KMS-11 (cell line): ENCODE measurements around the gene EIF1.

Source experiments
- H2AFZ ChIP-seq: fragments of 200-600 bp; sonication (generic); 2 replicates; pipeline ENCODE4 v1.6.1; 2016; ENCODE audit warnings: antibody characterized with exemption, mixed run types, low read depth
- H3K27ac ChIP-seq: fragments of 200-600 bp; sonication (generic); 2 replicates; pipeline ENCODE4 v1.6.1; 2016; ENCODE audit warnings: mild to moderate bottlenecking, mixed run types
- H3K27me3 ChIP-seq: fragments of 200-600 bp; sonication (generic); 2 replicates; pipeline ENCODE4 v1.6.1; 2017; ENCODE audit warnings: mild to moderate bottlenecking, low read depth, mixed run types, moderate library complexity; ENCODE audit not compliant: insufficient read depth
- H3K36me3 ChIP-seq: fragments of 200-600 bp; sonication (generic); 2 replicates; pipeline ENCODE4 v1.6.1; 2017; ENCODE audit warnings: mild to moderate bottlenecking, mixed run types; ENCODE audit not compliant: insufficient read depth
- H3K4me1 ChIP-seq: fragments of 200-600 bp; sonication (generic); 2 replicates; pipeline ENCODE4 v1.6.1; 2016; ENCODE audit warnings: mild to moderate bottlenecking, low read depth, mixed run types; ENCODE audit not compliant: poor library complexity, severe bottlenecking
- H3K4me2 ChIP-seq: fragments of 200-600 bp; sonication (generic); 2 replicates; pipeline ENCODE4 v1.7.0; 2016; ENCODE audit warnings: mild to moderate bottlenecking, mixed run types
- H3K4me3 ChIP-seq: fragments of 200-600 bp; sonication (generic); IDR thresholded peaks from 2 replicates; pipeline ENCODE4 v1.6.1; 2017; ENCODE audit warnings: low read depth, low read length, mixed read lengths; ENCODE audit not compliant: insufficient read depth
- H3K79me2 ChIP-seq: fragments of 200-600 bp; sonication (generic); 2 replicates; pipeline ENCODE4 v1.6.1; 2016; ENCODE audit warnings: low read depth, mixed run types; ENCODE audit not compliant: insufficient read depth
- H3K9ac ChIP-seq: fragments of 200-600 bp; sonication (generic); 2 replicates; pipeline ENCODE4 v1.6.1; 2016; ENCODE audit warnings: mild to moderate bottlenecking, mixed run types
- H4K20me1 ChIP-seq: fragments of 200-600 bp; sonication (generic); 2 replicates; pipeline ENCODE4 v1.6.1; 2016; ENCODE audit warnings: mild to moderate bottlenecking, mixed run types; ENCODE audit not compliant: insufficient read depth
- CTCF ChIP-seq: fragments of 200-600 bp; sonication (generic); conservative IDR thresholded peaks from 2 replicates; pipeline ENCODE4 v1.6.1; 2017; ENCODE audit warnings: low read depth, mild to moderate bottlenecking, antibody characterized with exemption, low read length, moderate library complexity, mixed read lengths

EIF1 gene

GRCh38 chr17:41707803-41708669 lies 19.4 kb downstream of the EIF1 start:
- Histone ChIP-seq H3K4me2 (no peak overlapping the region), H3K36me3 (no peaks in the 10 kb centered on the region), H3K4me1 (no peaks in the 10 kb centered on the region), H4K20me1 (no peaks in the 10 kb centered on the region), H3K27me3 (no peaks in the 10 kb centered on the region), H3K79me2 (no peaks in the 10 kb centered on the region), H3K9ac (no peak overlapping the region), H3K27ac (no peak overlapping the region), H2AFZ (no peak overlapping the region), H3K4me3 (no peak overlapping the region)
- TF ChIP-seq CTCF, result no peak

- H3K9ac ChIP-seq, result no peak overlapping the region
- H3K27me3 ChIP-seq, result no peaks in the 10 kb centered on the region
- no peaks in the 10 kb centered on the region for H3K36me3 ChIP-seq
- no peaks in the 10 kb centered on the region for H3K4me1 ChIP-seq
- H3K27ac ChIP-seq, result no peak overlapping the region
- no peak overlapping the region for H3K4me3 ChIP-seq
- no peaks in the 10 kb centered on the region for H3K79me2 ChIP-seq
- H2AFZ ChIP-seq, result no peak overlapping the region
- no peak for TF ChIP-seq CTCF
- no peaks in the 10 kb centered on the region for H4K20me1 ChIP-seq
- no peak overlapping the region for H3K4me2 ChIP-seq
These were observed 21.9 kb downstream of the EIF1 start for GRCh38 chr17:41710472-41711090.

GRCh38 chr17:41711669-41712400 lies 23.1 kb downstream of the EIF1 start, which contains the start of gene GAST:
Gene GAST (plus strand): TSS chr17:41712331. CDS start chr17:41715437, 3,106 bp downstream.
- no peaks in the 10 kb centered on the region for H4K20me1 ChIP-seq
- H3K27me3 ChIP-seq, result peaks cover under 1% of the 10 kb centered on the region; the same call in 1 of the 2 replicates
- TF ChIP-seq CTCF, result no peak
- H2AFZ ChIP-seq, result no peak within 1 kb of the TSS
- no peak within 1 kb of the TSS for H3K4me3 ChIP-seq
- no peak within 1 kb of the TSS for H3K9ac ChIP-seq
- H3K4me2 ChIP-seq, result no peak within 1 kb of the TSS
- no peaks in the 10 kb centered on the region for H3K4me1 ChIP-seq
- H3K27ac ChIP-seq, result no peak within 1 kb of the TSS
- no peaks in the 10 kb centered on the region for H3K79me2 ChIP-seq
- no peaks in the 10 kb centered on the region for H3K36me3 ChIP-seq

GRCh38 chr17:41717408-41718286 lies 29.0 kb downstream of the EIF1 start:
- TF ChIP-seq CTCF, result no peak

More at GRCh38 chr17:41717408-41718286, 29.0 kb downstream of the EIF1 start:
- H2AFZ ChIP-seq, result no peak overlapping the region
- H3K4me1 ChIP-seq, result no peaks in the 10 kb centered on the region
- H3K4me3 ChIP-seq, result no peak overlapping the region
- H4K20me1 ChIP-seq, result no peaks in the 10 kb centered on the region
- peaks cover 2% of the 10 kb centered on the region; the same call in 1 of the 2 replicates for H3K27me3 ChIP-seq
- H3K9ac ChIP-seq, result no peak overlapping the region
- H3K79me2 ChIP-seq, result no peaks in the 10 kb centered on the region
- no peak overlapping the region for H3K4me2 ChIP-seq
- no peaks in the 10 kb centered on the region for H3K36me3 ChIP-seq
- no peak overlapping the region for H3K27ac ChIP-seq
